HCT116 (cell line): ENCODE data around the gene KATNIP. TPM values are rescaled to one million over a fixed set of nuclear protein-coding genes. Genes with fewer than 3 reads are reported as not detected.

Source experiments
- ATAC-seq: fragments of 200-7000 bp; cut with Tn5 transposase; 2 replicates; pipeline ENCODE4 v1.9.1; 2020; ENCODE audit warnings: mild to moderate bottlenecking, moderate library complexity
- BruUV-seq: library from RNA; stranded (reverse); fragments of 400-500 nt; replicated peaks from 2 replicates; lab custom pipeline; 2021; lab: Mats Ljungman, UMichigan
- CTCF ChIA-PET: fragments of 300-600 bp; sonication (Branson Sonifier 250); formaldehyde crosslinking; loops from one replicate; lab custom pipeline; 2021; ENCODE audit warnings: antibody characterized with exemption; lab: Charles Lee
- POLR2A ChIA-PET: fragments of 300-600, 350-600 bp; sonication (Branson Sonifier 250); formaldehyde crosslinking; loops from one replicate; lab custom pipeline; 2021; ENCODE audit warnings: antibody characterized with exemption; lab: Charles Lee
- RAD21 ChIA-PET, 2 experiments: fragments of 300-600 bp; sonication (Branson Sonifier 250); formaldehyde crosslinking; loops; one replicate each; lab custom pipeline; 2023; ENCODE audit warnings: low total read pairs in 2 of 2; ENCODE audit not compliant: uncharacterized antibody in 2 of 2, unreplicated experiment in 2 of 2, low non-redundant PET in 1 of 2; lab: Charles Lee
- DNase-seq: peaks from one replicate; pipeline ENCODE4 v3.0.0-alpha.2; 2010; ENCODE audit warnings: low read depth, low spot score
- H2AFZ ChIP-seq: fragments of 200-600 bp; shearing (Covaris generic), sonication (generic); 2 replicates; pipeline ENCODE4 v1.6.1; 2017; ENCODE audit warnings: low read depth, mixed run types, mixed read lengths, antibody characterized with exemption, low read length; ENCODE audit not compliant: poor library complexity, severe bottlenecking
- H3K27ac ChIP-seq: 2 replicates; pipeline ENCODE4 v1.5.1; 2012; ENCODE audit warnings: low read depth, low read length
- H3K27me3 ChIP-seq: fragments of 200-600 bp; sonication (generic); 2 replicates; pipeline ENCODE4 v1.6.1; 2016; ENCODE audit warnings: mixed run types, low read length, mixed read lengths; ENCODE audit not compliant: insufficient read depth
- H3K36me3 ChIP-seq, 2 experiments: fragments of 200-500 bp in 1 of 2; fragments of 200-600 bp in 1 of 2; sonication (Bioruptor generic) in 1 of 2; sonication (generic) in 1 of 2; 2 replicates each; pipeline versions ENCODE4 v1.5.1 to v1.6.1; 2014 to 2016; ENCODE audit warnings: low read length in 2 of 2, inconsistent platforms in 1 of 2, mixed read lengths in 1 of 2, mixed run types in 1 of 2; ENCODE audit not compliant: insufficient read depth in 2 of 2, control insufficient read depth in 1 of 2
- H3K4me1 ChIP-seq, 2 experiments: fragments of 200-600 bp in 1 of 2; sonication (generic) in 1 of 2; 2 replicates each; pipeline versions ENCODE4 v1.5.1 to v1.6.1; 2012 to 2017; ENCODE audit warnings: low read length in 2 of 2, inconsistent platforms in 1 of 2, mild to moderate bottlenecking in 1 of 2, mixed read lengths in 1 of 2, mixed run types in 1 of 2, moderate library complexity in 1 of 2; ENCODE audit not compliant: insufficient read depth in 2 of 2, control insufficient read depth in 1 of 2
- H3K4me2 ChIP-seq: fragments of 200-600 bp; sonication (generic); 2 replicates; pipeline ENCODE4 v1.6.1; 2017; ENCODE audit warnings: mixed run types, low read length, mixed read lengths
- H3K4me3 ChIP-seq, 2 experiments: fragments of 200-600 bp in 1 of 2; sonication (generic) in 1 of 2; replicated peaks in 1 of 2; 2 replicates each; pipeline ENCODE4 v1.5.1; 2011 to 2016; ENCODE audit warnings: low read length in 2 of 2, control low read depth in 1 of 2, low read depth in 1 of 2, mild to moderate bottlenecking in 1 of 2, mixed read lengths in 1 of 2, mixed run types in 1 of 2
- H3K79me2 ChIP-seq: fragments of 200-600 bp; sonication (generic); 2 replicates; pipeline ENCODE4 v1.6.1; 2017; ENCODE audit warnings: mild to moderate bottlenecking, mixed run types, low read length, moderate library complexity, mixed read lengths; ENCODE audit not compliant: insufficient read depth
- H3K9ac ChIP-seq: fragments of 200-600 bp; sonication (generic); 2 replicates; pipeline ENCODE4 v1.6.1; 2016; ENCODE audit warnings: low read length, mixed read lengths
- H3K9me2 ChIP-seq: fragments of 200-600 bp; sonication (generic), shearing (Covaris generic); 2 replicates; pipeline ENCODE4 v1.6.1; 2017; ENCODE audit warnings: mixed run types, mild to moderate bottlenecking, moderate library complexity; ENCODE audit not compliant: insufficient read depth
- H3K9me3 ChIP-seq, 2 experiments: fragments of 200-500 bp in 1 of 2; fragments of 200-600 bp in 1 of 2; sonication (Bioruptor generic) in 1 of 2; sonication (generic) in 1 of 2; 2 replicates each; pipeline ENCODE4 v1.6.1; 2014 to 2017; ENCODE audit warnings: low read length in 2 of 2, mixed read lengths in 2 of 2, inconsistent platforms in 1 of 2, low read depth in 1 of 2, mild to moderate bottlenecking in 1 of 2, mixed run types in 1 of 2, moderate library complexity in 1 of 2; ENCODE audit not compliant: control insufficient read depth in 1 of 2, insufficient read depth in 1 of 2
- H4K20me1 ChIP-seq: fragments of 200-600 bp; sonication (generic), shearing (Covaris generic); 2 replicates; pipeline ENCODE4 v1.6.1; 2017; ENCODE audit warnings: mixed run types, mild to moderate bottlenecking, moderate library complexity; ENCODE audit not compliant: insufficient read depth
- EGR1 ChIP-seq: IDR thresholded peaks from 2 replicates; pipeline ENCODE4 v1.6.1; 2012; ENCODE audit warnings: low read depth
- MAX ChIP-seq: IDR thresholded peaks from 2 replicates; pipeline ENCODE4 v1.6.1; 2012
- REST ChIP-seq: IDR thresholded peaks from 2 replicates; pipeline ENCODE4 v1.6.1; 2012; ENCODE audit warnings: low read depth
- ZBTB33 ChIP-seq: IDR thresholded peaks from 2 replicates; pipeline ENCODE4 v1.6.1; 2011; ENCODE audit warnings: mild to moderate bottlenecking, low read length, moderate library complexity; ENCODE audit not compliant: insufficient replicate concordance; ENCODE audit errors: extremely low read depth
- ZFX ChIP-seq: fragments of 450-650 bp; IDR thresholded peaks from 2 replicates; pipeline ENCODE4 v1.6.1; 2017
- intact Hi-C: fragments of 100-400 bp; cut with micrococcal nuclease; formaldehyde crosslinking; loops from 2 replicates; pipeline ENCODE4 v1.10.0; 2022
- total RNA-seq: library from RNA; stranded (reverse); gene quantifications from one replicate; pipeline ENCODE4 v1.2.1, GENCODE V29; 2021; ENCODE audit not compliant: unreplicated experiment

Gene KATNIP
- total RNA-seq, 1 experiment from 2014 or later: 23.8 TPM

DNA sequence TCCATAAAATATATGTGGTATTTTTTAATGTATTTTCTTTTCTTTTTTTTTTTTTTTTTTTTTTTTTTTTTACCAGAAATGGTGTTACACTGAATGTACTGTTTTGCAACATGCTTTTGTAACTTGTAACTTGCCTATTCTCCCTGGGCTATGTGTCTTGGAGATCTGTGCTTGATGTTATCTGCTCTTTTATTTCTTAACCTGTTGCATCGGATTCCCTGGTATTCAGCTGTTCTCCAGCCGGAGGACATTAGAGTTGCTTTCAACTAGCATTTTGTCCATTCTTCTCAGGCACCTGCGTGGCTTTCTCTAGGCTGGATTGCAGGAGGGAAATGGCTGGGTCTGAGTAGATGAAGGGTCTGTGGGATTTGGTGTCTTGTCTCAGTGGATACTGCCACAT, 47.4 kb downstream of the KATNIP start (continued):
- TF ChIP-seq ZBTB33: no peak
- no peak for TF ChIP-seq ZFX

- H3K36me3 ChIP-seq: no peaks in the 10 kb centered on the region
- TF ChIP-seq REST: no peak
- no peak for TF ChIP-seq EGR1
- no peak for TF ChIP-seq MAX
- TF ChIP-seq, all 23 proteins: peak for 0
- no TSS peak for BruUV-seq
- no peaks in the 10 kb centered on the region for H4K20me1 ChIP-seq
- CTCF ChIA-PET: no interaction called here
- no peaks in the 10 kb centered on the region for H3K9me3 ChIP-seq
- H3K9ac ChIP-seq: no peak overlapping the region
- H3K4me3 ChIP-seq: no peak overlapping the region
- no peak overlapping the region for H3K4me2 ChIP-seq
- no peak overlapping the region for H3K27ac ChIP-seq
- intact Hi-C loops: no loop called here
- no peaks in the 10 kb centered on the region for H3K79me2 ChIP-seq
- H3K4me1 ChIP-seq: no peaks in the 10 kb centered on the region
- DNase-seq (no peak), ATAC-seq (no peak)
- H2AFZ ChIP-seq: no peak overlapping the region
- H3K9me2 ChIP-seq: no peaks in the 10 kb centered on the region
- POLR2A ChIA-PET: no interaction called here
- RAD21 ChIA-PET: no interaction called here
- no peaks in the 10 kb centered on the region for H3K27me3 ChIP-seq
Measured at GRCh38 chr16:27598220-27598619, 48.3 kb downstream of the KATNIP start.
